ENCODE data around the gene PUS7. TPM values are rescaled to one million over a fixed set of nuclear protein-coding genes. Genes with fewer than 3 reads are reported as not detected.

The PUS7 gene
- total and polyA plus RNA-seq, 2 of the 4 experiments (the other 2 are of a cell fraction) = 11.7 to 17.0 TPM

GRCh38 chr7:105448181-105448580 is 73.9 kb downstream of the PUS7 start:
- Histone ChIP-seq H3K27ac (ENCODE audit: insufficient read depth, low read length) (no peak overlapping the region), H3K4me1 (ENCODE audit: control insufficient read depth, insufficient read depth, low read length) (no peaks in the 10 kb centered on the region), H3K18ac (ENCODE audit: low read depth, low read length) (no peak overlapping the region), H2BK15ac (ENCODE audit: low read depth, low read length) (no peak overlapping the region), H3K4me3 (ENCODE audit: insufficient read depth, low read depth, low read length) (no peak overlapping the region), H2AK5ac (ENCODE audit: low read depth, low read length) (no peak overlapping the region), H4K5ac (ENCODE audit: low read depth, low read length) (no peak overlapping the region), H4K8ac (ENCODE audit: low read depth in 2 of 2, low read length in 2 of 2) (no peak overlapping the region), H2BK20ac (ENCODE audit: low read depth, low read length) (no peak overlapping the region), H3K27me3 (ENCODE audit: control insufficient read depth, insufficient read depth, low read length) (no peaks in the 10 kb centered on the region), H3K9me1 (ENCODE audit: insufficient read depth, low read length) (0 out of 2 replicates have a peak, but pooled peaks cover 3% of the 10 kb centered on the region), H2AFZ (replicated peaks; ENCODE audit: low read length, poor library complexity) (no peak overlapping the region), H4K20me1 (ENCODE audit: insufficient read depth, low read length) (no peaks in the 10 kb centered on the region), H2AK9ac (replicated peaks; ENCODE audit: low read depth, low read length, poor library complexity) (no peak overlapping the region), H3K14ac (replicated peaks; ENCODE audit: low read depth, low read length) (no peak overlapping the region), H3K4me2 (ENCODE audit: low read depth, low read length) (no peak overlapping the region), H4K91ac (ENCODE audit: insufficient read depth, low read depth, low read length) (no peak overlapping the region), H3K4ac (ENCODE audit: low read depth, low read length) (no peak overlapping the region), H3K36me3 (ENCODE audit: control insufficient read depth, insufficient read depth, low read length) (no peaks in the 10 kb centered on the region), H2BK5ac (ENCODE audit: low read depth, low read length, poor library complexity, severe bottlenecking) (no peak overlapping the region), H3K56ac (ENCODE audit: extremely low read depth, insufficient read depth, low read length) (no peak overlapping the region), H3K79me1 (ENCODE audit: low read depth in 1 of 2, low read length in 2 of 2) (no peaks in the 10 kb centered on the region), H3K9me3 (ENCODE audit: control insufficient read depth, insufficient read depth, low read length) (no peaks in the 10 kb centered on the region), H3K23ac (ENCODE audit: low read depth, low read length) (no peak overlapping the region), H3K9ac (ENCODE audit: low read depth, low read length) (no peak overlapping the region), H2BK120ac (ENCODE audit: low read depth, low read length) (no peak overlapping the region)
- ATAC-seq (ENCODE audit: low read depth) (no peak), DNase-seq (no peak)
- BruUV-seq (replicated peaks) = no TSS peak
- ChIA-PET CTCF (no interaction called here), POLR2A (ENCODE audit: unreplicated experiment) (no interaction called here)
- in situ Hi-C loops (cut with MboI; ENCODE audit: low sequenced_read_pairs) = no loop called here
- intact Hi-C loops (cut with micrococcal nuclease) = no loop called here
- TF ChIP-seq CTCF (conservative IDR thresholded peaks at IDR 0.05; ENCODE audit: low read depth, low read length) (no peak), POLR2A (IDR thresholded peaks at IDR 0.05; ENCODE audit: low read depth, low read length) (no peak), RCOR1 (IDR thresholded peaks at IDR 0.05; ENCODE audit: insufficient replicate concordance, low read length) (no peak), RFX5 (IDR thresholded peaks at IDR 0.05; ENCODE audit: low read depth, low read length) (no peak), NFE2L2 (IDR thresholded peaks at IDR 0.05; ENCODE audit: low read depth, low read length) (no peak), BHLHE40 (IDR thresholded peaks at IDR 0.05; ENCODE audit: low read depth, low read length) (no peak), MAFK (IDR thresholded peaks at IDR 0.05; ENCODE audit: low read depth, low read length) (no peak), RAD21 (IDR thresholded peaks at IDR 0.05; ENCODE audit: low read length) (no peak), SMC3 (IDR thresholded peaks at IDR 0.05; ENCODE audit: low read depth, low read length) (no peak), CEBPB (IDR thresholded peaks at IDR 0.05; ENCODE audit: low read depth, low read length) (no peak), USF2 (IDR thresholded peaks at IDR 0.05; ENCODE audit: low read depth, low read length) (no peak), MAZ (IDR thresholded peaks at IDR 0.05; ENCODE audit: borderline replicate concordance, low read depth, low read length) (no peak)
- WGBS, 2 experiments (ENCODE audit: extremely low coverage in 2 of 2, insufficient read length in 1 of 2) = 100% methylated on average over 1 of the region's 8 CpGs; no CpG with 5 or more reads in 1 of the 2 experiments
- dilution Hi-C loops (cut with HindIII; ENCODE audit: low sequenced_read_pairs, unreplicated experiment) = no loop called here
